GM23338 (cell line): ENCODE measurements around the gene NPHP4.

ENCODE experiments used
- CREB1 ChIP-seq: fragments of 250-450 bp; sonication (Bioruptor Pico); IDR thresholded peaks from 2 replicates; pipeline ENCODE4 v1.5.0; 2020; ENCODE audit warnings: low read depth, mild to moderate bottlenecking, moderate library complexity
- CTCF ChIP-seq, 2 experiments: fragments of 200-600 bp in 1 of 2; sonication (generic) in 1 of 2; conservative IDR thresholded peaks; 2 replicates each; pipeline versions ENCODE4 v1.5.1 to v1.6.1; 2016 to 2017; ENCODE audit warnings: antibody characterized with exemption in 2 of 2, low read depth in 2 of 2, mild to moderate bottlenecking in 2 of 2, moderate library complexity in 1 of 2
- ETS1 ChIP-seq: IDR thresholded peaks from 2 replicates; pipeline ENCODE4 v1.6.1; 2016; ENCODE audit warnings: antibody characterized with exemption
- EZH2 ChIP-seq: fragments of 200-600 bp; sonication (generic); IDR thresholded peaks from one replicate; pipeline ENCODE4 v1.8.0; 2017; ENCODE audit warnings: antibody characterized with exemption, mild to moderate bottlenecking, low read depth; ENCODE audit not compliant: unreplicated experiment
- EZH2phosphoT487 ChIP-seq: fragments of 200-600 bp; sonication (generic); IDR thresholded peaks from one replicate; pipeline ENCODE4 v1.8.1; 2018; ENCODE audit warnings: antibody characterized with exemption; ENCODE audit not compliant: unreplicated experiment
- POLR2AphosphoS5 ChIP-seq: IDR thresholded peaks from 2 replicates; pipeline ENCODE4 v1.6.1; 2016; ENCODE audit warnings: antibody characterized with exemption, low read depth
- STAT1 ChIP-seq: IDR thresholded peaks from one replicate; pipeline ENCODE4 v1.6.1; 2016; ENCODE audit warnings: antibody characterized with exemption; ENCODE audit not compliant: unreplicated experiment
- TF ChIP-seq, protein P1 (sequence below): IDR thresholded peaks from one replicate; pipeline ENCODE4 v1.6.1; 2018; ENCODE audit warnings: antibody characterized with exemption; ENCODE audit not compliant: unreplicated experiment

- no peak for TF ChIP-seq CTCF (conservative IDR thresholded peaks at IDR 0.05; ENCODE audit: low read depth in 2 of 2)
- TF ChIP-seq ETS1 = no peak
- TF ChIP-seq POLR2AphosphoS5 = no peak
- no peak for TF ChIP-seq STAT1
- TF ChIP-seq, protein P1, sequence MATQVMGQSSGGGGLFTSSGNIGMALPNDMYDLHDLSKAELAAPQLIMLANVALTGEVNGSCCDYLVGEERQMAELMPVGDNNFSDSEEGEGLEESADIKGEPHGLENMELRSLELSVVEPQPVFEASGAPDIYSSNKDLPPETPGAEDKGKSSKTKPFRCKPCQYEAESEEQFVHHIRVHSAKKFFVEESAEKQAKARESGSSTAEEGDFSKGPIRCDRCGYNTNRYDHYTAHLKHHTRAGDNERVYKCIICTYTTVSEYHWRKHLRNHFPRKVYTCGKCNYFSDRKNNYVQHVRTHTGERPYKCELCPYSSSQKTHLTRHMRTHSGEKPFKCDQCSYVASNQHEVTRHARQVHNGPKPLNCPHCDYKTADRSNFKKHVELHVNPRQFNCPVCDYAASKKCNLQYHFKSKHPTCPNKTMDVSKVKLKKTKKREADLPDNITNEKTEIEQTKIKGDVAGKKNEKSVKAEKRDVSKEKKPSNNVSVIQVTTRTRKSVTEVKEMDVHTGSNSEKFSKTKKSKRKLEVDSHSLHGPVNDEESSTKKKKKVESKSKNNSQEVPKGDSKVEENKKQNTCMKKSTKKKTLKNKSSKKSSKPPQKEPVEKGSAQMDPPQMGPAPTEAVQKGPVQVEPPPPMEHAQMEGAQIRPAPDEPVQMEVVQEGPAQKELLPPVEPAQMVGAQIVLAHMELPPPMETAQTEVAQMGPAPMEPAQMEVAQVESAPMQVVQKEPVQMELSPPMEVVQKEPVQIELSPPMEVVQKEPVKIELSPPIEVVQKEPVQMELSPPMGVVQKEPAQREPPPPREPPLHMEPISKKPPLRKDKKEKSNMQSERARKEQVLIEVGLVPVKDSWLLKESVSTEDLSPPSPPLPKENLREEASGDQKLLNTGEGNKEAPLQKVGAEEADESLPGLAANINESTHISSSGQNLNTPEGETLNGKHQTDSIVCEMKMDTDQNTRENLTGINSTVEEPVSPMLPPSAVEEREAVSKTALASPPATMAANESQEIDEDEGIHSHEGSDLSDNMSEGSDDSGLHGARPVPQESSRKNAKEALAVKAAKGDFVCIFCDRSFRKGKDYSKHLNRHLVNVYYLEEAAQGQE = no peak
- no peak for TF ChIP-seq EZH2
- TF ChIP-seq EZH2phosphoT487 = no peak
- TF ChIP-seq CREB1 = no peak
Measured at GRCh38 chr1:5840551-5841001, 151.6 kb downstream of the NPHP4 start.
